Measurements from ENCODE around the gene GNAL.
"Not testable (repeated sequence)": the region's sequence is repeated elsewhere in the genome, so short reads cannot be mapped to it uniquely, and the experiment has no call there.

Gene GNAL

GRCh38 chr18:11688972-11689668, at the start of gene GNAL:
Gene GNAL, plus strand, starts transcription at chr18:11689264. Its CDS starts 300 bp downstream, at chr18:11689564.
- no peak for DNase-seq

GRCh38 chr18:11647310-11647709, 41.8 kb upstream of the GNAL start:
- not testable (repeated sequence) for DNase-seq

GRCh38 chr18:11647804-11648203, 41.3 kb upstream of the GNAL start:
- DNase-seq: not testable (repeated sequence)

- no peak for DNase-seq
Measured at GRCh38 chr18:11649839-11650238, 39.2 kb upstream of the GNAL start.

- no peak for DNase-seq
Measured at GRCh38 chr18:11651899-11652298, 37.2 kb upstream of the GNAL start.

- no peak for DNase-seq
Measured at GRCh38 chr18:11653521-11653920, 35.5 kb upstream of the GNAL start.

- DNase-seq: no peak
Measured at GRCh38 chr18:11654736-11655605, 34.1 kb upstream of the GNAL start.

GRCh38 chr18:11655606-11655932, 33.5 kb upstream of the GNAL start:
- no peak for DNase-seq

GRCh38 chr18:11657152-11657551, 31.9 kb upstream of the GNAL start:
- no peak for DNase-seq

GRCh38 chr18:11657554-11657953, 31.5 kb upstream of the GNAL start:
- DNase-seq: no peak

GRCh38 chr18:11658019-11658418, 31.0 kb upstream of the GNAL start:
- DNase-seq: no peak

- no peak for DNase-seq
Measured at GRCh38 chr18:11658989-11659388, 30.1 kb upstream of the GNAL start.

- DNase-seq: no peak
Measured at GRCh38 chr18:11660691-11661090, 28.4 kb upstream of the GNAL start.

- DNase-seq: no peak
Measured at GRCh38 chr18:11661430-11661829, 27.6 kb upstream of the GNAL start.

GRCh38 chr18:11663439-11664029, 25.5 kb upstream of the GNAL start:
- no peak for DNase-seq

- no peak for DNase-seq
Measured at GRCh38 chr18:11664286-11664685, 24.8 kb upstream of the GNAL start.

- no peak for DNase-seq
Measured at GRCh38 chr18:11665146-11665545, 23.9 kb upstream of the GNAL start.

GRCh38 chr18:11665587-11665986, 23.5 kb upstream of the GNAL start:
- DNase-seq: no peak

- DNase-seq: no peak
Measured at GRCh38 chr18:11666176-11666575, 22.9 kb upstream of the GNAL start.

- no peak for DNase-seq
Measured at GRCh38 chr18:11666831-11667230, 22.2 kb upstream of the GNAL start.

- no peak for DNase-seq
Measured at GRCh38 chr18:11667578-11667977, 21.5 kb upstream of the GNAL start.

- no peak for DNase-seq
Measured at GRCh38 chr18:11668441-11669169, 20.5 kb upstream of the GNAL start.

GRCh38 chr18:11669271-11669947, 19.7 kb upstream of the GNAL start:
- DNase-seq: no peak
